Osteocyte (in vitro differentiated cells): Measurements from ENCODE around the gene ERCC6L. TPM values are rescaled to one million over a fixed set of nuclear protein-coding genes. Genes with fewer than 3 reads are reported as not detected.

Experiments
- DNase-seq: peaks from one replicate; pipeline ENCODE4 v3.0.0; 2021; ENCODE audit warnings: mixed read lengths; ENCODE audit not compliant: unreplicated experiment; ENCODE audit errors: extremely low spot score
- H3K27ac Mint-ChIP-seq: one replicate; pipeline ENCODE4 v1.8.0; 2021; ENCODE audit warnings: mild to moderate bottlenecking, mixed read lengths; ENCODE audit not compliant: unreplicated experiment
- H3K27me3 Mint-ChIP-seq: one replicate; pipeline ENCODE4 v1.8.0; 2021; ENCODE audit warnings: mixed read lengths; ENCODE audit not compliant: unreplicated experiment
- H3K36me3 Mint-ChIP-seq: one replicate; pipeline ENCODE4 v1.8.0; 2021; ENCODE audit warnings: mixed read lengths; ENCODE audit not compliant: unreplicated experiment
- H3K4me1 Mint-ChIP-seq: one replicate; pipeline ENCODE4 v1.8.0; 2021; ENCODE audit warnings: mixed read lengths; ENCODE audit not compliant: unreplicated experiment
- H3K4me3 Mint-ChIP-seq: one replicate; pipeline ENCODE4 v1.8.0; 2021; ENCODE audit warnings: mild to moderate bottlenecking, moderate library complexity, mixed read lengths; ENCODE audit not compliant: unreplicated experiment
- H3K9me3 Mint-ChIP-seq: one replicate; pipeline ENCODE4 v1.8.0; 2021; ENCODE audit warnings: mixed read lengths; ENCODE audit not compliant: unreplicated experiment
- total RNA-seq: library from RNA; stranded (reverse); gene quantifications from 2 replicates; pipeline ENCODE4 v1.2.1, GENCODE V29; 2021
- TF ChIP-seq, protein P1 (sequence below): fragments of 200-600 bp; sonication (generic); IDR thresholded peaks from 2 replicates; pipeline ENCODE4 v1.5.0; 2021; ENCODE audit warnings: antibody characterized with exemption, mild to moderate bottlenecking, moderate library complexity

ERCC6L gene
- total RNA-seq, 1 donor from 2014 or later, result 1.3 TPM

DNA sequence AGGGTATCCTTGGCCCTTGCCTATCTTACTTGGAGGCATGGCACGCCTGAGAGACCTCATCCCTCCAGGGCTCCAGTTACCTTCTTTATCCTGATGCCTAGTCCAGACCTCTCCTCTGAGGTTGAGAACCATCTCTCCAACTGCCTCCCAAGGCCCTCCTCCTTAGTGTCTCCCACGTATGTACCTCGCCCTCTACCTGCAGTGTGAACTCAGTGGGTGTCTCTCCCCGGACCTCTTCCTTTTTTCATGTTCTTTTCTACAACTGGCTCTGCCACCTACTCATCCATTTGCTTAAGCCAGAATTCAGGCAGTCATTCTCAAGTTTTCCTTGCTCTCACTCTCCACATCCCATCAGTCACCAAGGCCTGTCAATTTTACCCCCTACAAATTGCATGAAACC lies 21.6 kb upstream of the ERCC6L start:
- Mint-ChIP-seq H3K4me3 (no peak overlapping the region), H3K27me3 (peaks cover 2% of the 10 kb centered on the region), H3K4me1 (peaks cover 14% of the 10 kb centered on the region), H3K27ac (no peak overlapping the region), H3K9me3 (no peaks in the 10 kb centered on the region), H3K36me3 (no peaks in the 10 kb centered on the region)
- TF ChIP-seq, protein P1, sequence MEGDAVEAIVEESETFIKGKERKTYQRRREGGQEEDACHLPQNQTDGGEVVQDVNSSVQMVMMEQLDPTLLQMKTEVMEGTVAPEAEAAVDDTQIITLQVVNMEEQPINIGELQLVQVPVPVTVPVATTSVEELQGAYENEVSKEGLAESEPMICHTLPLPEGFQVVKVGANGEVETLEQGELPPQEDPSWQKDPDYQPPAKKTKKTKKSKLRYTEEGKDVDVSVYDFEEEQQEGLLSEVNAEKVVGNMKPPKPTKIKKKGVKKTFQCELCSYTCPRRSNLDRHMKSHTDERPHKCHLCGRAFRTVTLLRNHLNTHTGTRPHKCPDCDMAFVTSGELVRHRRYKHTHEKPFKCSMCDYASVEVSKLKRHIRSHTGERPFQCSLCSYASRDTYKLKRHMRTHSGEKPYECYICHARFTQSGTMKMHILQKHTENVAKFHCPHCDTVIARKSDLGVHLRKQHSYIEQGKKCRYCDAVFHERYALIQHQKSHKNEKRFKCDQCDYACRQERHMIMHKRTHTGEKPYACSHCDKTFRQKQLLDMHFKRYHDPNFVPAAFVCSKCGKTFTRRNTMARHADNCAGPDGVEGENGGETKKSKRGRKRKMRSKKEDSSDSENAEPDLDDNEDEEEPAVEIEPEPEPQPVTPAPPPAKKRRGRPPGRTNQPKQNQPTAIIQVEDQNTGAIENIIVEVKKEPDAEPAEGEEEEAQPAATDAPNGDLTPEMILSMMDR, result no peak
- DNase-seq, result no peak

- H3K4me3 Mint-ChIP-seq, result no peak overlapping the region
- H3K36me3 Mint-ChIP-seq, result no peaks in the 10 kb centered on the region
- H3K27me3 Mint-ChIP-seq, result peaks cover 3% of the 10 kb centered on the region
- no peaks in the 10 kb centered on the region for H3K9me3 Mint-ChIP-seq
- DNase-seq, result no peak
- TF ChIP-seq, protein P1, result no peak
- H3K4me1 Mint-ChIP-seq, result peaks cover 17% of the 10 kb centered on the region
- no peak overlapping the region for H3K27ac Mint-ChIP-seq
Observed at GRCh38 chrX:72258174-72258573, 19.3 kb upstream of the ERCC6L start.

- Mint-ChIP-seq H3K4me1 (peaks cover 17% of the 10 kb centered on the region), H3K36me3 (no peaks in the 10 kb centered on the region), H3K27ac (no peak overlapping the region), H3K9me3 (no peaks in the 10 kb centered on the region), H3K27me3 (peaks cover 3% of the 10 kb centered on the region), H3K4me3 (no peak overlapping the region)
- no peak for DNase-seq
- TF ChIP-seq, protein P1, result no peak
Observed at GRCh38 chrX:72255864-72256263, 17.0 kb upstream of the ERCC6L start.

DNA sequence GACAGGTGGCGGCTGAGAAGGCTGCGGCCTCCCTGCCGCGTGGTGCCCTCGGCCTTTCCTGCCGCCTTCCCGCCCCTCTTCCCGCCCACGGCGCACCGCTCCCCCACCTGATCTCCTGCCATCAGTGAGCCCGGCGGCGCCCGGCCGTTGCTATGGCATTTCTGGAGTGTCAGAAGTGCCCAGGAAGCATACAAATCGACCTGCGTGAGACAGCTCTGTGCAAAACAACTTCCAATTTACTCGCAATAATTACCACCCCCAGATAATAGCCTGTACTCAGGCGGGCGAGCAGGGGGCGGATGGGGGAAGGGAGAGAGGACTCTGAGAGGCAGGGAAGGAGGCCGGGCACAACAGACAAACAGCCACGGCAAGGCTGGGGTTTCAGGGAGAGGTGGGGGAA lies 16.6 kb upstream of the ERCC6L start:
- Mint-ChIP-seq H3K9me3 (no peaks in the 10 kb centered on the region), H3K27me3 (peaks cover 3% of the 10 kb centered on the region), H3K36me3 (no peaks in the 10 kb centered on the region), H3K27ac (no peak overlapping the region), H3K4me1 (peaks cover 17% of the 10 kb centered on the region), H3K4me3 (no peak overlapping the region)
- DNase-seq, result no peak
- TF ChIP-seq, protein P1, result no peak

- TF ChIP-seq, protein P1, result no peak
Observed at GRCh38 chrX:72254816-72255215, 16.0 kb upstream of the ERCC6L start.

More at GRCh38 chrX:72254816-72255215, 16.0 kb upstream of the ERCC6L start:
- Mint-ChIP-seq H3K4me3 (no peak overlapping the region), H3K27me3 (peaks cover 3% of the 10 kb centered on the region), H3K4me1 (peaks cover 17% of the 10 kb centered on the region), H3K27ac (no peak overlapping the region), H3K36me3 (no peaks in the 10 kb centered on the region), H3K9me3 (no peaks in the 10 kb centered on the region)
- DNase-seq, result no peak
